NAMALWA (cell line): ENCODE data around the gene USHBP1.

Source experiments
- DNase-seq: peaks from one replicate; pipeline ENCODE4 v3.0.0-alpha.2; 2015; ENCODE audit warnings: low spot score

Gene USHBP1

GRCh38 chr19:17210296-17210695 is 54.2 kb downstream of the USHBP1 start:
- no peak for DNase-seq

DNA sequence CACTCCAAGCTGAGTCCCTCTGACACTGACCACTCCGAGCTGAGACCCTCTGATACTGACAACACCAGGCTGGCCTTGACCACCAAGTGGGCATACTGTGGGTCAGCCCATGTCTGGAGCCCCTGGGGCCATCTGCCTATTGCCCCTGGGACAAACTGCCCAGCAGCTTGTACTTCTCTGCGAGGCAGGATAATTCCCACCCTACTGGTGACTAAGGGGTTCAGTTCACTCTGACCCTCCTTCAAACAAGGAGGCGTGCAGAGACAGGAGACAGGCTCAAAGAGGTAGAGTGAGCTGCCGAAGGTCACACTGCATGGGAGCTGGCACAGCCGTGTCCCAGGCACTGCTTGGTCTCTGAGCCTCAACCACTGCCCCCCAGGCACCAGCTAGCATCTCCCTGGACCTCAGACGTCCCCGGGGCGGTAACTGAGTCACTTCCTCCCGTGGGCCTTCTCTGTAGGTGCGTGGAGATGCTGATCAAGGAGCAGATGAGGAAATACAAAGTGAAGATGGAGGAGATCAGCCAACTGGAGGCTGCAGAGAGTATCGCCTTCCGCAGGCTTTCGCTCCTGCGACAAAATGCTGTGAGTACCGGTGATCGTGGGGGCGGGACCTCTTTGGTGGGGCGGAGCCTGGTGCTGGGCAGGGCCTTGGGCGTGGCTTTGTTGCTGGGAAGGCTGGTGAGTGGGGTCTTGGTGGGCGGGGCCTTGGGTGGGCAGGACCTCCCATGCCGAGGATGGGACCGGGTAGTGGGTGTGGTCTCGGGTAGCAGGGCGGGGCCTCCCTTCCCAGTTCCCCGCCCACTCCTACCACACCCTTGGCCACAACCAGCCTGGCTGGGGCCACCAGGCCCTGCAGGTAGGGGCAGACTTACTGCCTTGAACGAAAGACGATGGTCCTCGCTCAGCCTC is 55.2 kb downstream of the USHBP1 start:
- peak; percentile 93 for DNase-seq

- no peak for DNase-seq
These were observed 57.6 kb downstream of the USHBP1 start for GRCh38 chr19:17206736-17207581.

DNA sequence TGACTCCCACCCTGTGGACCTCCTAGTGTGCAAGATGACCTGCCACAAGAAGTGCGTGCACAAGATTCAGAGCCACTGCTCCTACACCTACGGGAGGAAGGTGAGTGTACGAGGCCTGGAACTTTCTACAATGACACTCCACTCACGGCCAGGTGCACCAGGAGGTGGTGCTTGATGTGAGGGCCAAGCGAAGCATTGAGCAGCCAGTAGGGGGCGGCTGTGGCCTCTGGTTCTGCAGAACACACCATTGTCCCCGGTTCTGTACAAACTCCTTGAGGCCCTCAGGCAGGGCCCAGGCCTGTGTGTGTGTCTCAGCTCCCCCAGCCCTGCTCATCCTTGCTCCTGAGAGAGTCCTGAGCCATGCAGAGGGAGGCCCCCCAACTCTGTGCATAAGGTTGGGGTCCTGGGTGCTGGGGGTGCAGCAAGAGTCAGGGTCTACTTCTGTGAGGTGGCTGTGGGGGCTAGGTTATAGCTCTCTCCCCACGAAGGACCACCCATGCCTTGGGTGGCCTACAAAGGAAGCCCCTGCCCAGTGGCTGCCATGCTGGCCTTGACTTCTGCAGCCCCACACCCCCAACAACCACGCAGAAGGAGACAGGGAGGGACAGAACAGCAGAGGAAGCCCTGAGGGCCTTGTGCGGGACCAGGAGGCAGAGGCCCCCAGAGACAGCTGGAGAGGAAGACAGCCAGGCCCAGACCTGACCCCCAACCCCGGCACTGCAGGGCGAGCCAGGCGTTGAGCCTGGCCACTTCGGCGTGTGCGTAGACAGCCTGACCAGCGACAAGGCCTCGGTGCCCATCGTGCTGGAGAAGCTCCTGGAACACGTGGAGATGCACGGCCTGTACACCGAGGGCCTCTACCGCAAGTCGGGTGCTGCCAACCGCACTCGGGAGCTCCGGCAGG is 59.1 kb downstream of the USHBP1 start:
- DNase-seq: peak; percentile 79

- no peak for DNase-seq
These were observed 61.8 kb downstream of the USHBP1 start for GRCh38 chr19:17202713-17203112.

DNA sequence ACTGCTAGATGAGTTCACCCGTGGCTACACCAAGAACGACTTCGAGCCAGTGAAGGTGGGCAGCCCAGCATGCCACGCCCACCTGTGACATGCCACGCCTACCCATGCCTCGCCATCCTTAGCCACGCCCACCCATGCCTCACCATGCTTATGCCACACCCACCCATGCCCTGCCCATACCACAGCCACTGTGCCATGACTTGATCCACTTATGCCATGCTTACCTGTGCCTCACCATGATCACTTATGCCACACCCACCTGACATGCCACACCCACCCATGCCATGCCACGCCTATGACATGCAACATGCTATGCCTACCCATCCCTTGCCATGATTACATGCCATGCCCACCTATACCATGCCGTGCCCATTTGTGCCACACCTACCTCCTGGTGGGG is 62.3 kb downstream of the USHBP1 start:
- peak; percentile 49 for DNase-seq

DNA sequence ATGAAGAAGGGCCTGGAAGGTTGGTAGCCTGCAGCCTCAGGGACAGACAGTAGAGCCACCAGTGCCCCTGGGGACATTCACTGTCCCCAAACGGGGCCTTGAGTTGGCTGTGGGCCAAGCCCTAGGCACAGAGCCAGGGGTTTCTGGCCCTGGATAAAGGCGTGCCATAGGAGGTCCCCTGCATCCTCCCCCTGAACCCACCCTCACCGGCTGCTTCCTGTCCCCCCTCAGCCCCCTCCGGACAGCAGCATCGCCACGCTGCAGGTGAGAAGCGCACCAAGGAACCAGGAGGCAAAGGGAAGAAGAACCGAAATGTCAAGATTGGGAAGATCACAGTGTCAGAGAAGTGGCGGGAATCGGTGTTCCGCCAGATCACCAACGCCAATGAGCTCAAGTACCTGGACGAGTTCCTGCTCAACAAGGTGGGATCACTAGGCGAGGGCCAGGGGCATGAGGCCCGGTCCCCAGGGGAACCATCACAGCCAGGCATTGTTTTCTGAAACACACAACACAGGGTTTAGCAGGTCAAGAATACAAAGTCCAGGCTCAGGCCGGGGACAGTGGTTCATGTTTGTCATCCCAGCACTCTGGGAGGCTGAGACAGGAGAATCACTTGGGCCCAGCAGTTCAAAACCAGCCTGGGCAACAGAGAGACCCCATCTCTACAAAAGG is 64.0 kb downstream of the USHBP1 start:
- no peak for DNase-seq
